ENCODE data around the gene KRT72. TPM values are rescaled to one million over a fixed set of nuclear protein-coding genes. Genes with fewer than 3 reads are reported as not detected.

The KRT72 gene
- total and polyA plus RNA-seq, 12 donors = 0.15 TPM; not detected in 11

DNA sequence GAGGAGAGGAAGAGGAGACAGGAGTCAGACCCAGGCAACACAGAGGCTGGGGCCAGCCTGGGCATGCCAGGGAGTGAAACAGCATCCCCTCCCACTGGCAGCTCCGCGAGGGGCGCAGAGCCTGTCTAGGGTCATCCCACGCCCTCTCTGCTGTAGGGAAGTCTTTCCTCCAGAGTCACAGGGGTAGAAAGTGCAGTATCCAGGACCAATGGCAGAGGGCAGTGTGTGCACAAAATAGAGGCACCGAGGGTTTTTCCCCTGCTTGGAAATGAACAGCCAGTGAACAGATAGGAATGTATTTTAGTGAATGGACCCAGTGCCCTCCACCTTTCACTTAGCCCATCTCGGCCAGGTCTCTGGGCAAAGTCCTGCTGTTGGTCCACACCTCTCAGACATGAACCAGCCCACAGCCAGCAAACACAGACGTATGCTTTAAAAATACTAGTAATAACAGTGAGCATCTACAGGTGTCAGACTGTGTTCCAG, 18.2 kb downstream of the KRT72 start:
- no peak overlapping the region for H3K4me3 ChIP-seq
- peaks cover 0 to 14% (median 6%) of the 10 kb centered on the region in 7 donors for H3K27me3 ChIP-seq
- DNase-seq = peak in 1 of 2 donors; percentile 58
- H3K9me3 ChIP-seq = no peaks in the 10 kb centered on the region
- H3K36me3 ChIP-seq = no peaks in the 10 kb centered on the region
- H3K4me1 ChIP-seq = no peaks in the 10 kb centered on the region
- intact Hi-C loops (cut with DNase I) = loop anchor here (1.0 to 10.0 kb wide), 11 partner anchors 211 to 426 kb away; no protein-coding TSS in a partner anchor
- H3K27ac ChIP-seq = no peak overlapping the region
- TF ChIP-seq, protein P1, sequence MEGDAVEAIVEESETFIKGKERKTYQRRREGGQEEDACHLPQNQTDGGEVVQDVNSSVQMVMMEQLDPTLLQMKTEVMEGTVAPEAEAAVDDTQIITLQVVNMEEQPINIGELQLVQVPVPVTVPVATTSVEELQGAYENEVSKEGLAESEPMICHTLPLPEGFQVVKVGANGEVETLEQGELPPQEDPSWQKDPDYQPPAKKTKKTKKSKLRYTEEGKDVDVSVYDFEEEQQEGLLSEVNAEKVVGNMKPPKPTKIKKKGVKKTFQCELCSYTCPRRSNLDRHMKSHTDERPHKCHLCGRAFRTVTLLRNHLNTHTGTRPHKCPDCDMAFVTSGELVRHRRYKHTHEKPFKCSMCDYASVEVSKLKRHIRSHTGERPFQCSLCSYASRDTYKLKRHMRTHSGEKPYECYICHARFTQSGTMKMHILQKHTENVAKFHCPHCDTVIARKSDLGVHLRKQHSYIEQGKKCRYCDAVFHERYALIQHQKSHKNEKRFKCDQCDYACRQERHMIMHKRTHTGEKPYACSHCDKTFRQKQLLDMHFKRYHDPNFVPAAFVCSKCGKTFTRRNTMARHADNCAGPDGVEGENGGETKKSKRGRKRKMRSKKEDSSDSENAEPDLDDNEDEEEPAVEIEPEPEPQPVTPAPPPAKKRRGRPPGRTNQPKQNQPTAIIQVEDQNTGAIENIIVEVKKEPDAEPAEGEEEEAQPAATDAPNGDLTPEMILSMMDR (IDR thresholded peaks at IDR 0.05) = peak; percentile 43 to 73 (median 69)
- ATAC-seq = peak; percentile 39 to 83 (median 77)
- 12 to 16% methylated on average over 7 of the region's 7 CpGs for WGBS, 2 donors

GRCh38 chr12:52582486-52582885, 18.8 kb downstream of the KRT72 start:
- TF ChIP-seq, protein P1 (IDR thresholded peaks at IDR 0.05) = no peak
- Histone ChIP-seq H3K27me3 (peaks cover 0 to 14% (median 6%) of the 10 kb centered on the region in 7 donors), H3K27ac (no peak overlapping the region), H3K4me3 (no peak overlapping the region), H3K36me3 (no peaks in the 10 kb centered on the region), H3K9me3 (no peaks in the 10 kb centered on the region), H3K4me1 (no peaks in the 10 kb centered on the region)
- intact Hi-C loops (cut with DNase I) = loop anchor here (2.0 to 10.0 kb wide), 9 partner anchors 210 to 425 kb away; no protein-coding TSS in a partner anchor
- no peak for DNase-seq
- ATAC-seq = peak in 1 of 8 donors; percentile 37
- WGBS, 2 donors = 56 to 66% methylated on average over 2 of the region's 2 CpGs

DNA sequence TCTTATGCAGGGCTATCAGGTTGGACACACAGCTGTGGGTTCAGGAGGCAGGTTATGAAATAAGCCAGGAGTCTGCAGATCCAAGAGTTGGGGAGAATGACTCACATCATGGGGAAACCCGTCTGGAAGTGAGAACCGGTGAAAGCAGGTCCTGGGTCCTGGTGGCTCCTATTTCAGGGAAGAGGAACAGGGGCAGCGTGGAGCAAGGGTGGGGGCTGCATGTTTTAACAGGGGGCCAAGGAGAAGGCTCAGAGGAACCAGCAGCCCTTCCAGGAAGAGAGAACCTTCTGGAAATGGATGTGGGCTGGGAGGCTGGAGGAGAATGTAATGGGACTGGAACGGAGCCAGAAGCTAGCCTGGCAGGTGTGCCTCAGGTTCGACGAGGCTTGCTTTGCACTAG, 19.8 kb downstream of the KRT72 start:
- Histone ChIP-seq H3K4me3 (no peak overlapping the region), H3K4me1 (no peaks in the 10 kb centered on the region), H3K36me3 (no peaks in the 10 kb centered on the region), H3K27ac (no peak overlapping the region), H3K27me3 (peaks cover 0 to 14% (median 6%) of the 10 kb centered on the region in 7 donors), H3K9me3 (no peaks in the 10 kb centered on the region)
- DNase-seq (no peak), ATAC-seq (no peak)
- intact Hi-C loops (cut with DNase I) = loop anchor here in 9 of 10 donors (5.0 to 10.0 kb wide), 8 partner anchors 209 to 424 kb away; no protein-coding TSS in a partner anchor
- TF ChIP-seq, protein P1 (IDR thresholded peaks at IDR 0.05) = no peak
- WGBS, 2 donors = 72 to 75% methylated on average over 6 of the region's 6 CpGs

DNA sequence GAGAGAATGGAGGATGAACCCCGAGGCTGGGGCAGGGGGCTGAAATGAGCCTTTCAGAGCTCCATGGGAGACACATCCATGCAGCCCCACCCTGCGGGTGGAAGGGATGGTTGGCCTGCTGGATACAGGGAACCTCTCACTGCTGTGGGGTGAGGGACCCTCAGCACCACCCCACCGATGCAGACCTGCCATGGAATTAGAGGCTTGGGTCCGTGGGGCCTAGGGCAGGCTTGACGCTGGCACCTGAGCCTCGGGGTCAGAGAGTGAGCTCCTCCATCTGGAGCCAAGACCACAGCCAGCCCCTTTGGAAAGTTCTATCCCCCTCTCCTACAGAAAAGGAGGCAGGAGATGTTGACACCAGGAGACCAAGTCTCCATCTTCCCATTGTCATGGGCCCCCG, 20.2 kb downstream of the KRT72 start:
- no peak overlapping the region for H3K27ac ChIP-seq
- no peak overlapping the region for H3K4me3 ChIP-seq
- intact Hi-C loops (cut with DNase I) = loop anchor here in 9 of 10 donors (5.0 to 10.0 kb wide), 8 partner anchors 209 to 424 kb away; no protein-coding TSS in a partner anchor
- 77 to 88% methylated on average over 7 of the region's 7 CpGs for WGBS, 2 donors
- H3K27me3 ChIP-seq = peaks cover 0 to 10% (median 6%) of the 10 kb centered on the region in 7 donors
- H3K9me3 ChIP-seq = no peaks in the 10 kb centered on the region
- H3K36me3 ChIP-seq = no peaks in the 10 kb centered on the region
- DNase-seq (no peak), ATAC-seq (no peak)
- TF ChIP-seq, protein P1 (IDR thresholded peaks at IDR 0.05) = no peak
- H3K4me1 ChIP-seq = no peaks in the 10 kb centered on the region
